HEK293 (cell line): Measurements from ENCODE around the gene FAM181A.

ENCODE experiments used
- CTCF ChIA-PET: fragments of 350-600 bp; formaldehyde crosslinking; extraction: SDS; loops from one replicate; lab custom pipeline; 2021; ENCODE audit warnings: antibody characterized with exemption; lab: Yijun Ruan, JAX
- POLR2A ChIA-PET: fragments of 300-600 bp; formaldehyde crosslinking; extraction: SDS; loops from one replicate; lab custom pipeline; 2020; ENCODE audit warnings: antibody characterized with exemption, inconsistent platforms; lab: Yijun Ruan, JAX
- H3K27ac ChIP-seq: fragments of 200-500 bp; sonication (Bioruptor generic); 2 replicates; pipeline ENCODE4 v1.5.1; 2014; ENCODE audit warnings: low read depth, low read length, control low read depth, inconsistent platforms; ENCODE audit errors: extremely low read depth
- H3K36me3 ChIP-seq, 2 experiments: fragments of 200-500 bp in 1 of 2; sonication (Bioruptor generic) in 1 of 2; 1 replicate in 1 of 2; 2 replicates in 1 of 2; pipeline ENCODE4 v1.5.1; 2014 to 2017; ENCODE audit warnings: inconsistent platforms in 2 of 2, low read length in 2 of 2; ENCODE audit not compliant: control insufficient read depth in 2 of 2, insufficient read depth in 1 of 2
- H3K4me1 ChIP-seq: fragments of 200-500 bp; sonication (Bioruptor generic); 2 replicates; pipeline ENCODE4 v1.5.1; 2014; ENCODE audit warnings: mild to moderate bottlenecking, low read length, inconsistent platforms; ENCODE audit not compliant: control insufficient read depth, insufficient read depth
- H3K4me3 ChIP-seq: 2 replicates; pipeline ENCODE4 v1.5.1; 2011; ENCODE audit warnings: low read depth, mild to moderate bottlenecking, control low read depth, low read length, moderate library complexity
- H3K9me3 ChIP-seq: fragments of 200-500 bp; sonication (Bioruptor generic); 2 replicates; pipeline ENCODE4 v1.5.1; 2014; ENCODE audit warnings: low read depth, low read length, inconsistent platforms; ENCODE audit not compliant: control insufficient read depth, insufficient read depth
- BCL11B ChIP-seq: fragments of 450-650 bp; formaldehyde crosslinking; IDR thresholded peaks from 2 replicates; pipeline ENCODE4 v1.5.1; 2016; ENCODE audit warnings: low read depth, missing biosample characterization, missing genetic modification characterization
- MYNN ChIP-seq: fragments of 450-650 bp; formaldehyde crosslinking; IDR thresholded peaks from 2 replicates; pipeline ENCODE4 v1.5.1; 2016; ENCODE audit warnings: missing biosample characterization, missing genetic modification characterization, borderline replicate concordance
- RBAK ChIP-seq: fragments of 450-650 bp; formaldehyde crosslinking; IDR thresholded peaks from 2 replicates; pipeline ENCODE4 v1.5.1; 2016; ENCODE audit warnings: missing biosample characterization, missing genetic modification characterization
- ZNF146 ChIP-seq: fragments of 450-650 bp; formaldehyde crosslinking; IDR thresholded peaks from 2 replicates; pipeline ENCODE4 v1.5.1; 2016; ENCODE audit warnings: missing biosample characterization, missing genetic modification characterization
- ZNF16 ChIP-seq: fragments of 450-650 bp; formaldehyde crosslinking; IDR thresholded peaks from 2 replicates; pipeline ENCODE4 v1.5.1; 2016; ENCODE audit warnings: low read depth, missing biosample characterization, missing genetic modification characterization
- ZNF24 ChIP-seq: fragments of 450-650 bp; formaldehyde crosslinking; IDR thresholded peaks from 2 replicates; pipeline ENCODE4 v1.5.1; 2016; ENCODE audit warnings: missing biosample characterization, missing genetic modification characterization
- ZNF266 ChIP-seq: fragments of 450-650 bp; formaldehyde crosslinking; IDR thresholded peaks from 2 replicates; pipeline ENCODE4 v1.5.1; 2016; ENCODE audit warnings: missing biosample characterization, missing genetic modification characterization, low read depth
- ZNF280C ChIP-seq: fragments of 450-650 bp; formaldehyde crosslinking; IDR thresholded peaks from 2 replicates; pipeline ENCODE4 v1.5.1; 2016; ENCODE audit warnings: missing biosample characterization, missing genetic modification characterization
- ZNF362 ChIP-seq: fragments of 450-650 bp; formaldehyde crosslinking; IDR thresholded peaks from 2 replicates; pipeline ENCODE4 v1.5.1; 2016; ENCODE audit warnings: missing biosample characterization, missing genetic modification characterization
- ZNF391 ChIP-seq: fragments of 450-650 bp; formaldehyde crosslinking; IDR thresholded peaks from 2 replicates; pipeline ENCODE4 v1.5.1; 2016; ENCODE audit warnings: low read depth, missing biosample characterization, missing genetic modification characterization, borderline replicate concordance
- ZNF629 ChIP-seq: fragments of 450-650 bp; formaldehyde crosslinking; IDR thresholded peaks from 2 replicates; pipeline ENCODE4 v1.5.1; 2017; ENCODE audit warnings: missing biosample characterization, missing genetic modification characterization
- ZNF654 ChIP-seq: fragments of 450-650 bp; formaldehyde crosslinking; IDR thresholded peaks from 2 replicates; pipeline ENCODE4 v1.5.1; 2016; ENCODE audit warnings: low read depth, missing biosample characterization, missing genetic modification characterization
- ZNF677 ChIP-seq: fragments of 450-650 bp; IDR thresholded peaks from 2 replicates; pipeline ENCODE4 v1.5.0; 2018; ENCODE audit warnings: missing biosample characterization, mild to moderate bottlenecking, missing genetic modification characterization, moderate library complexity
- ZNF692 ChIP-seq: fragments of 450-650 bp; formaldehyde crosslinking; IDR thresholded peaks from 2 replicates; pipeline ENCODE4 v1.5.1; 2016; ENCODE audit warnings: missing biosample characterization, missing genetic modification characterization
- ZNF707 ChIP-seq: fragments of 450-650 bp; formaldehyde crosslinking; IDR thresholded peaks from 2 replicates; pipeline ENCODE4 v1.5.1; 2016; ENCODE audit warnings: missing biosample characterization, missing genetic modification characterization
- ZSCAN18 ChIP-seq: fragments of 450-650 bp; formaldehyde crosslinking; IDR thresholded peaks from 2 replicates; pipeline ENCODE4 v1.5.1; 2016; ENCODE audit warnings: missing biosample characterization, missing genetic modification characterization
- ZSCAN5A ChIP-seq: fragments of 450-650 bp; formaldehyde crosslinking; IDR thresholded peaks from 2 replicates; pipeline ENCODE4 v1.5.1; 2016; ENCODE audit warnings: missing biosample characterization, missing genetic modification characterization

FAM181A gene

GRCh38 chr14:93965287-93965821, 38.2 kb downstream of the FAM181A start:
- POLR2A ChIA-PET = no interaction called here

More at GRCh38 chr14:93965287-93965821, 38.2 kb downstream of the FAM181A start:
- Histone ChIP-seq H3K27ac (no peak overlapping the region), H3K9me3 (no peaks in the 10 kb centered on the region), H3K4me3 (no peak overlapping the region), H3K36me3 (no peaks in the 10 kb centered on the region), H3K4me1 (peaks cover 4% of the 10 kb centered on the region)
- no peak for TF ChIP-seq BCL11B (tag by site-specific recombination)
- no peak for TF ChIP-seq ZNF707 (tag by site-specific recombination)
- no peak for TF ChIP-seq ZNF266 (tag by site-specific recombination)
- TF ChIP-seq ZNF146 (tag by site-specific recombination) = no peak
- TF ChIP-seq ZNF280C (tag by site-specific recombination) = no peak
- TF ChIP-seq ZNF391 = no peak
- TF ChIP-seq ZNF24 (tag by site-specific recombination) = no peak
- TF ChIP-seq MYNN = no peak
- no peak for TF ChIP-seq ZSCAN5A (tag by site-specific recombination)
- TF ChIP-seq ZNF692 = no peak
- no peak for TF ChIP-seq ZSCAN18 (tag by site-specific recombination)
- TF ChIP-seq RBAK = no peak
- TF ChIP-seq ZNF654 = no peak
- TF ChIP-seq ZNF629 = no peak
- TF ChIP-seq ZNF16 = no peak
- no peak for TF ChIP-seq ZNF362 (tag by site-specific recombination)
- TF ChIP-seq ZNF677 (tag by site-specific recombination) = no peak
- CTCF ChIA-PET = interaction anchor here (0.7 to 1.1 kb wide), 3 partner anchors 16 to 39 kb away, joined by 3 to 5 read pairs (median 3); no protein-coding TSS in a partner anchor
